HCT116 (cell line): ENCODE data around the gene FTCD.

ENCODE experiments used
- ATF3 ChIP-seq: IDR thresholded peaks from 2 replicates; pipeline ENCODE4 v1.6.1; 2012
- CEBPB ChIP-seq: IDR thresholded peaks from 2 replicates; pipeline ENCODE4 v1.6.1; 2012; ENCODE audit warnings: low read depth
- EZH2 ChIP-seq: fragments of 200-600 bp; sonication (generic); IDR thresholded peaks from 2 replicates; pipeline ENCODE4 v1.6.1; 2017; ENCODE audit warnings: antibody characterized with exemption, mixed run types
- EZH2phosphoT487 ChIP-seq: fragments of 200-600 bp; IDR thresholded peaks from 2 replicates; pipeline ENCODE4 v1.6.1; 2018; ENCODE audit warnings: antibody characterized with exemption, borderline replicate concordance
- FOSL1 ChIP-seq: IDR thresholded peaks from 2 replicates; pipeline ENCODE4 v1.6.1; 2012; ENCODE audit warnings: low read depth
- POLR2A ChIP-seq: IDR thresholded peaks from 2 replicates; pipeline ENCODE4 v1.7.0; 2011; ENCODE audit warnings: borderline replicate concordance; ENCODE audit not compliant: insufficient read depth, insufficient read length; ENCODE audit errors: extremely low read depth
- POLR2AphosphoS5 ChIP-seq: IDR thresholded peaks from 2 replicates; pipeline ENCODE4 v1.6.1; 2011; ENCODE audit warnings: mild to moderate bottlenecking, low read depth, low read length, moderate library complexity
- SP1 ChIP-seq: IDR thresholded peaks from 2 replicates; pipeline ENCODE4 v1.6.1; 2012; ENCODE audit warnings: low read depth
- YY1 ChIP-seq: IDR thresholded peaks from 2 replicates; pipeline ENCODE4 v1.6.1; 2011; ENCODE audit warnings: low read length, low read depth, moderate library complexity, mild to moderate bottlenecking; ENCODE audit not compliant: insufficient replicate concordance; ENCODE audit errors: extremely low read depth
- ZBTB33 ChIP-seq: IDR thresholded peaks from 2 replicates; pipeline ENCODE4 v1.6.1; 2011; ENCODE audit warnings: mild to moderate bottlenecking, low read length, moderate library complexity; ENCODE audit not compliant: insufficient replicate concordance; ENCODE audit errors: extremely low read depth
- ZNF274 ChIP-seq: fragments of 200-500 bp; sonication (Bioruptor generic); IDR thresholded peaks from 2 replicates; pipeline ENCODE4 v1.6.1; 2014; ENCODE audit warnings: mild to moderate bottlenecking, low read depth, low read length, inconsistent platforms
- TF ChIP-seq, protein P1 (sequence below), 3 experiments: fragments of 200-600 bp in 1 of 3; sonication (generic) in 1 of 3; IDR thresholded peaks in 2 of 3; conservative IDR thresholded peaks in 1 of 3; 2 replicates each; pipeline ENCODE4 v1.5.1; 2012 to 2017; ENCODE audit warnings: low read depth in 2 of 3, low read length in 2 of 3, antibody characterized with exemption in 1 of 3, borderline replicate concordance in 1 of 3, control low read depth in 1 of 3, mild to moderate bottlenecking in 1 of 3, mixed read lengths in 1 of 3, mixed run types in 1 of 3, moderate library complexity in 1 of 3; ENCODE audit not compliant: insufficient read depth in 1 of 3
- TF ChIP-seq, protein P2 (sequence below): IDR thresholded peaks from 2 replicates; pipeline ENCODE4 v1.6.1; 2012

DNA sequence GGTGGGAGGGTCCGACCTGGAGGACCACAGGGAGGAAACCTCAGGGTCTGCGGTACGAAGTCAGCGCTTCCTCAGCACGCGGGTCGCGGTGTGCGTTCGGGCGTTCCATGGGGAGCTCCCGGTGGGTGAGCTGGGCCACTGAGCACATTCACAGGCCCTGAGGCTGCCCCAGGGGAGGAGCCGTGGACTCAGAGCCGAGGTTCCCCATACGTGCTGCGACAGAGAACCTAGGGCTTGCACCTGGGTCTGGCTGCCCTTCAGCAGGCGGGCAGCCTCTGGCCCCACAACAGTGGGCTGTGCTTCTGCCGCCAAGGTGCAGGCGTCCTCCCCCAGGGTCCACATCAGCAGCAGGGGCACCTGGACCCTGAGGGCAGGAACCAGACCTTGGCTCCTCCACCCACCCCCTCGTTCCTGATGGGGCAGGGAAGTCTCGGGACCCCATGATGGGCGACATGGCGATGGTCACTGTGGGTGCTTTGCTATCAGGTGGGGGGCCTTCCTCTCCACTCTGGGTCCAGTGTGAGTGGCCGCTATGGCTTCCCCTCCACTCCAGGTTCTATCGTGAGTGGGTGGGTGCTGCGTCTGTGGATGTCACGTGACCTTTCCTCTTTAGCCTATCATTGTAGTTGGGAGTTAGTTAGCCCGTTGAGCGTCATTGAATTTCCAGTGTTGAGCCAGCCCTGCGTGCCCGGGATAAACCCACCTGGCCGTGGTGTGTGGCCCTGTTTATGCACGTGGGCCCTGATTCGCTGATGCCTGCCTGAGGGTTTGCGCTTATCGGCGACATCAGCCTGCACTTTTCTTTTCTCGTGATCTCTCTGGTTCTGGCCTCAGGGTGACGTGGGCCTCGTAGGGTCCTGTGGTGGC is 27.9 kb downstream of the FTCD start:
- TF ChIP-seq, protein P1, sequence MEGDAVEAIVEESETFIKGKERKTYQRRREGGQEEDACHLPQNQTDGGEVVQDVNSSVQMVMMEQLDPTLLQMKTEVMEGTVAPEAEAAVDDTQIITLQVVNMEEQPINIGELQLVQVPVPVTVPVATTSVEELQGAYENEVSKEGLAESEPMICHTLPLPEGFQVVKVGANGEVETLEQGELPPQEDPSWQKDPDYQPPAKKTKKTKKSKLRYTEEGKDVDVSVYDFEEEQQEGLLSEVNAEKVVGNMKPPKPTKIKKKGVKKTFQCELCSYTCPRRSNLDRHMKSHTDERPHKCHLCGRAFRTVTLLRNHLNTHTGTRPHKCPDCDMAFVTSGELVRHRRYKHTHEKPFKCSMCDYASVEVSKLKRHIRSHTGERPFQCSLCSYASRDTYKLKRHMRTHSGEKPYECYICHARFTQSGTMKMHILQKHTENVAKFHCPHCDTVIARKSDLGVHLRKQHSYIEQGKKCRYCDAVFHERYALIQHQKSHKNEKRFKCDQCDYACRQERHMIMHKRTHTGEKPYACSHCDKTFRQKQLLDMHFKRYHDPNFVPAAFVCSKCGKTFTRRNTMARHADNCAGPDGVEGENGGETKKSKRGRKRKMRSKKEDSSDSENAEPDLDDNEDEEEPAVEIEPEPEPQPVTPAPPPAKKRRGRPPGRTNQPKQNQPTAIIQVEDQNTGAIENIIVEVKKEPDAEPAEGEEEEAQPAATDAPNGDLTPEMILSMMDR (IDR thresholded peaks at IDR 0.05 in 2 of 3, conservative IDR thresholded peaks at IDR 0.05 in 1 of 3; ENCODE audit: borderline replicate concordance in 1 of 3, insufficient read depth in 1 of 3, low read depth in 2 of 3, low read length in 2 of 3), result no peak
- TF ChIP-seq, protein P2, sequence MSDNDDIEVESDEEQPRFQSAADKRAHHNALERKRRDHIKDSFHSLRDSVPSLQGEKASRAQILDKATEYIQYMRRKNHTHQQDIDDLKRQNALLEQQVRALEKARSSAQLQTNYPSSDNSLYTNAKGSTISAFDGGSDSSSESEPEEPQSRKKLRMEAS, result no peak
- TF ChIP-seq EZH2 (no peak), YY1 (no peak), ZNF274 (no peak), POLR2A (no peak), ATF3 (no peak), EZH2phosphoT487 (no peak), POLR2AphosphoS5 (no peak), FOSL1 (no peak), CEBPB (no peak), SP1 (no peak), ZBTB33 (no peak)
